ENCODE results near the gene ANKUB1. TPM values are rescaled to one million over a fixed set of nuclear protein-coding genes. Genes with fewer than 3 reads are reported as not detected.

The ANKUB1 gene
- total and polyA plus RNA-seq, 10 of the 15 experiments (the other 5 are each of a cell fraction or from before 2014, with no cell fraction given) = 0.08 TPM; not detected in 9

- ChIA-PET RAD21 (ENCODE audit: unreplicated experiment) (no interaction called here), CTCF (interaction anchor here (0.7 to 1.1 kb wide), 7 partner anchors 26 to 264 kb away, joined by 3 to 6 read pairs (median 3); no protein-coding TSS in a partner anchor), POLR2A (no interaction called here), SMC1A (ENCODE audit: uncharacterized antibody, unreplicated experiment) (interaction anchor here (0.8 to 1.0 kb wide), 2 partner anchors 11 to 27 kb away, joined by 4 read pairs; no protein-coding TSS in a partner anchor)
- Histone ChIP-seq H3K36me3 (ENCODE audit: control insufficient read depth in 2 of 2, insufficient read depth in 2 of 2, low read length in 1 of 2) (peaks cover 0 to 17% of the 10 kb centered on the region in 2 experiments; a peak in 2 of 4 replicates), H3K27me3 (replicated peaks in 1 of 2; ENCODE audit: control insufficient read depth in 2 of 2, insufficient read depth in 2 of 2, low read length in 1 of 2) (no peaks in the 10 kb centered on the region), H4K20me1 (ENCODE audit: control insufficient read depth, insufficient read depth) (no peaks in the 10 kb centered on the region), H2AFZ (ENCODE audit: control insufficient read depth, low read depth, low read length) (no peak overlapping the region), H3K4me2 (ENCODE audit: control insufficient read depth, insufficient read depth) (no peak overlapping the region), H3K4me3 (no peak overlapping the region), H3K4me1 (ENCODE audit: control insufficient read depth, insufficient read depth, low read length) (no peaks in the 10 kb centered on the region), H3K9me3 (replicated peaks; ENCODE audit: control insufficient read depth, insufficient read depth, low read length) (no peaks in the 10 kb centered on the region; the same call in 2 of the 3 replicates), H3K79me2 (ENCODE audit: control insufficient read depth, insufficient read depth, low read length) (no peaks in the 10 kb centered on the region), H3K27ac (ENCODE audit: control insufficient read depth, insufficient read depth) (no peak overlapping the region), H3K9ac (ENCODE audit: control insufficient read depth, insufficient read depth, low read length) (no peak overlapping the region)
- FAIRE-seq = no peak
- WGBS (ENCODE audit: insufficient coverage, insufficient replicate concordance, low lambda C conversion rate, missing lambda C conversion rate) = 100% methylated on average over 3 of the region's 3 CpGs
- no TSS peak for BruUV-seq (replicated peaks)
- TF ChIP-seq SMARCA5 (IDR thresholded peaks at IDR 0.05) (no peak), NKRF (conservative IDR thresholded peaks at IDR 0.05) (no peak), SIX5 (IDR thresholded peaks at IDR 0.05; ENCODE audit: low read depth, low read length, severe bottlenecking) (no peak), REST (IDR thresholded peaks at IDR 0.05; ENCODE audit: low read depth, low read length) (no peak), LARP7 (IDR thresholded peaks at IDR 0.05) (no peak)
- intact Hi-C loops (cut with micrococcal nuclease; ENCODE audit: unreplicated experiment) = no loop called here
- ATAC-seq = no peak
- DNase-seq (ENCODE audit: low read depth, low spot score) = no peak
- in situ Hi-C loops (cut with MboI) = no loop called here
Observed at GRCh38 chr3:149744606-149745005, 47.7 kb downstream of the ANKUB1 start.

Data from GM12878 (cell line).